GM13976 (cell line): ENCODE data around the gene ZNF804B.

Experiments used
- DNase-seq: peaks from one replicate; pipeline ENCODE4 v3.0.0; 2012; ENCODE audit warnings: low spot score
- in situ Hi-C: fragments of 300-500 bp; cut with MboI; formaldehyde crosslinking; loops from one replicate; pipeline ENCODE4 v1.12.0; 2022; ENCODE audit warnings: low sequenced_read_pairs, mixed read lengths, inconsistent platforms; ENCODE audit not compliant: unreplicated experiment
- TF ChIP-seq, protein P1 (sequence below): IDR thresholded peaks from 2 replicates; pipeline ENCODE4 v1.5.1; 2012; ENCODE audit warnings: borderline replicate concordance, mild to moderate bottlenecking; ENCODE audit not compliant: insufficient read depth; ENCODE audit errors: extremely low read depth, missing control alignments, control extremely low read depth

ZNF804B gene

DNA sequence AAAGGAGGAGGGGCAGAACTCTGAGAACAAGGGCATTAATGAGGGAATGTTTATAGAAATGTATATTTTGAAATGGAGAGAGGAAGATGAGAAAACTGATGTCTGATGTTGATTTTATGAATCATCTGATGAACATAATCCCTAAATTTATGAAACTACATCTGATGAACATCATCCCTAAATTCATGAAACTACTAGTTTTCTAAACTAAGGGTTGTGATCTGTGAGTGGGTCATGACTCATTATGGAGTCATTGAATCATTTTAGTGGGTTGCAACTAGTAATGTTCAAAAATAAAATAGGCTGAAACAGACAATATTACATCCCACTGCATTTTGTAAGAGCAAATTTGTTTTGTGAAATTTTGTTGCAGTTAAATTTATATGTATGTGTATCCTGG lies 478.7 kb downstream of the ZNF804B start:
- DNase-seq: no peak
- in situ Hi-C loops: no loop called here

DNA sequence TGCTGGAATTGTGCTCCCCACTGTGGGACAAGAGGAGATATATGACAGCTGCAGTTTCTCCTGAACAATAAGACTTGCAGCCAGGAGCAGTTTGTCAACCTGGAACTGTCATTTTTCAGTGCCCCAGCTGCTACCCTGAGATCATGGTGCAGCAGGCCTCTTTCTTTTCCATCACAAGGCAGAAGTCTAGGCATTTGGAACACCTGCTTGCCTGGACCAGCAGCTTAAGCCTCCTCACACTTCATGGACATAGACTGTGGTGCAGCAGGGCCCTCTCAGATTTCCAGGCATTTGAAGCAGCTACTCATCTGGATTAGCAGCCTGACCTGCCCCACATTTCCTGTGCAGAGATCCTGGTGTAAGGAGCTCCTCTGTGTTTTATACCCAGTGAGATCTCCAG lies 486.7 kb downstream of the ZNF804B start:
- DNase-seq: no peak
- TF ChIP-seq, protein P1, sequence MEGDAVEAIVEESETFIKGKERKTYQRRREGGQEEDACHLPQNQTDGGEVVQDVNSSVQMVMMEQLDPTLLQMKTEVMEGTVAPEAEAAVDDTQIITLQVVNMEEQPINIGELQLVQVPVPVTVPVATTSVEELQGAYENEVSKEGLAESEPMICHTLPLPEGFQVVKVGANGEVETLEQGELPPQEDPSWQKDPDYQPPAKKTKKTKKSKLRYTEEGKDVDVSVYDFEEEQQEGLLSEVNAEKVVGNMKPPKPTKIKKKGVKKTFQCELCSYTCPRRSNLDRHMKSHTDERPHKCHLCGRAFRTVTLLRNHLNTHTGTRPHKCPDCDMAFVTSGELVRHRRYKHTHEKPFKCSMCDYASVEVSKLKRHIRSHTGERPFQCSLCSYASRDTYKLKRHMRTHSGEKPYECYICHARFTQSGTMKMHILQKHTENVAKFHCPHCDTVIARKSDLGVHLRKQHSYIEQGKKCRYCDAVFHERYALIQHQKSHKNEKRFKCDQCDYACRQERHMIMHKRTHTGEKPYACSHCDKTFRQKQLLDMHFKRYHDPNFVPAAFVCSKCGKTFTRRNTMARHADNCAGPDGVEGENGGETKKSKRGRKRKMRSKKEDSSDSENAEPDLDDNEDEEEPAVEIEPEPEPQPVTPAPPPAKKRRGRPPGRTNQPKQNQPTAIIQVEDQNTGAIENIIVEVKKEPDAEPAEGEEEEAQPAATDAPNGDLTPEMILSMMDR: no peak
- in situ Hi-C loops: no loop called here

More for the DNA sequence above, 478.7 kb downstream of the ZNF804B start:
- TF ChIP-seq, protein P1: no peak

DNA sequence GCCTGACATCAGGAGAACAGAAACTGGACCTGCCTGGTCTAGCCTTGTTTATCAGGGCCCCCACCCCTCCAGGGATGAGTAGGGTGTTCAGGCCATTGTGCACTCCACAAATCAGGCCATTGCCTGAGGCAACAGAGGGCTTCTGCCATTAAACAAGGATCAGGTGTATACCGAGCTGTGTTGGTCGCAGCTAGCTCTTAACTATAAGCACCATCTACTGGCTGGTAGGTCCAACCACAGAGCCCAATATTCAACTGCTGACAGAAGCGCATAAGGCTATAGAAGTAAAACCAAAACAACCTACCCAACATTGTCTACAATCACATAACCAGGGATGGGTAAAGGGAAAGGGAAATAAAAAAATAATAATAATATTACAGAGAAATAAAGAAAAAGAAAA lies 487.7 kb downstream of the ZNF804B start:
- DNase-seq: no peak
- TF ChIP-seq, protein P1: no peak
- in situ Hi-C loops: no loop called here

DNA sequence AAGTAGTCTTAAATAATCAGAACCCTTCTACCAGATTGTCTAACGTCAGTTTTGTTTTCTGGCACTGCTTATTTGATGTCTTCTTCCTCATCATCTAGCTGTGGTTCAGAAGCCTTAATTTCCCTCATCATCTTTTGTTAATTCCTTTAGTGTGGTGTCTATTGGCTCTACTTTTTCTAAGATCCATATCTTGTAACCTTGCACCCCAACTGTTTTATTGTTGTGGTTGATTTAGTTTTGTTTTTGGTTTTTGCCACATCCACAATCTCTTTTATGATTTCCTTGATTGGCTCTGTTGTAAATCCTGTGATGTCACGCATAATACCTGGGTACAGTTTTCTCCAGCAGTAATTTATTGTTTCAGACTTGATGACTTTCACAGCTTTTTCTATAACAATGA lies 499.6 kb downstream of the ZNF804B start:
- in situ Hi-C loops: no loop called here
- no peak for DNase-seq
- TF ChIP-seq, protein P1: no peak

DNA sequence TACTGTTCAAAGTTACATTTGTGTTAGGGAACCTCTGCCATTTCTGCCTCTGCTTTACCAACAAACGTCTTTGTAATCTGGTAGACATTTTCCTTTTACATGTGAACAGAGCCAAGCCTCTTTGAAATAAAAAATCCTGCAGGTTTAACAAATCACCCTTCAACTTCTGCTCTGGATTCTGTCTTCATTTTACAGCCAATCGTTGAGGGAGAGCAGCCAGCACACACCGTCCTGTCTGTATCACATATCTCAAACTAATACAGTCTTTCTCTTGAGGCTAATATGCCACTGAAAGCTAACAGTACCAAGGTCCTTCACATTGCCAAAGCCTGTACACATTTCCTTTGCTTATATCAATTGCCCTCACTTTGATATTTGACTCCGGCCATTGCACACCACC lies 504.6 kb downstream of the ZNF804B start:
- in situ Hi-C loops: no loop called here
- TF ChIP-seq, protein P1: no peak
- DNase-seq: no peak

DNA sequence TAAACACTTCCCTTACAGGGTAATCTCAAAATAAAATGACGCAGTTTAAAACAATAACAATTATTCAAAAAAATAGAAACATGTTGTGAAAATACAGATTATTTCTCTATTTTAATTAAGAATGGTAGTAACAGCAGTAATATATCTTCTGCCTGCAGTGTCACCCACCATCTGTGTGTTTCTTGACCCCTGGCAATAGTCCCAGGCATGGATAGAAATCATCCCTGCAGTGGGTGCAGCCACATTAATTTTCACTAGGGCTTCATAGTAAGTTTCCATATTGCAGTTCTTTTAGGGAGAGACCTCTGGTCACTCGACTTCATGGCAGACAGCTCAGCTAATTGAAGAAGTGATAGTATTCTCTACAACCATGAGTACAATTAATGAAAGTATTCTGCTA lies 506.1 kb downstream of the ZNF804B start:
- in situ Hi-C loops: no loop called here
- no peak for DNase-seq
- TF ChIP-seq, protein P1: no peak

DNA sequence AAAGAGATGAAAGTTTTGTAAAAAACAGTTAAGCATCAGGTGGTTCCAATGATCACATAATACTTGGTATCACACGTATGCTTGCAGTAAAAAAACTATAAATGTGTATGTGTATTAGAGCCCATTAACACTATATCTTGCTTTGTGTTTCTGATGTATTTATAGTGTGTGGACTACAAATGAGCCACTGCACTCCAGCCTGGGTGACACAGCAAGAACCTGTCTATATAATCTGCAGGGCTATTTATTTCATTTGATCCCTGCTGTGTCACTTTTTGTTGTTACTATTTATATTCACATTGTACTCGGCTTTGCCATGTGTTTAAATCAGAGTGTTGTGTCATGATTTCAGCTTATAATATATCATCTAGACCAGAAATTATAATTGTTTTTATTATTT lies 523.8 kb downstream of the ZNF804B start:
- in situ Hi-C loops: no loop called here
- DNase-seq: no peak
- TF ChIP-seq, protein P1: no peak
